Fibroblast of peridontal ligament (primary cell): ENCODE measurements around the gene ASIP.
A peak's percentile ranks its signal among the peaks of the same experiment; 100 is the strongest.
"Not testable (repeated sequence)": the region's sequence is repeated elsewhere in the genome, so short reads cannot be mapped to it uniquely, and the experiment has no call there.

Experiments
- DNase-seq: peaks from one replicate; pipeline ENCODE4 v3.0.0-alpha.2; 2010; ENCODE audit errors: extremely low read depth

Gene ASIP

DNA sequence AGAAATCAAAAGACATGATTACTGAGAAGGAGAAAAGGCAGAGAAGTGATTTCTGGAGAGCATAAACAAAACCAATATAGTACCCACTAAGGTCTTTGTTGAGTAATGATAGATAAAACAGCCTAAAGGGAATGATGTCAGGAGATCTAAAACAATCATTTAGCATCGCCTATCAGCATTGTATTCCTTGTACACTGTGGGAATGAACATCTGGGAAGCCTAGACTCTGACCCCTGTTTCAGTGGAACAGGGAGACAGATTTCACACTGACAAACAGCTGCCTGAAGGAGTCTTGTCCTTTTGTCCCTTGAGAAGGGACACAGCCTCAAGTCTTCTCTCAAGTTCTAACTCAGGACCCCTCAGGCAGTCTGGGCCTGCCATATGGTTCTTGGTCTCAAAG, 1.7 kb downstream of the ASIP start:
- DNase-seq: no peak

DNA sequence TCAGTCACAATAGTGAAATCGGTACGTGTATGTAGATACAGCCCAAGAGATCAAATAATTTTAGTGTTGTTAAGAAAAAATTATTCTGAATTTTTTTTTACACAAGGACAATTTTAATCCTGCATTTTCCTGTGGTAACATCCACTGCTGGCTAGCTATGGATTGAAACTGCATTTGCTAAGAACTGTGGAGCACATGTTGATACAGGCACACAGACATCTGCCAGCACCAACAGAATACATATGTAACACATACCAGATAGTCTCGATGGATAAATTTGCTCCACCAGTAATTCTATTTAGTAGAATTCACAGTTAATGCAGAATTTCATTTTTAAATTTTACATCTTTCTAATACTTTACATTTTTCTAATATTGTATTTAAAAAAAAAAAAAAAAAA, 2.2 kb downstream of the ASIP start:
- DNase-seq: no peak

- peak; percentile 93 for DNase-seq
These were observed 5.0 kb downstream of the ASIP start for GRCh38 chr20:34246126-34246626.

DNA sequence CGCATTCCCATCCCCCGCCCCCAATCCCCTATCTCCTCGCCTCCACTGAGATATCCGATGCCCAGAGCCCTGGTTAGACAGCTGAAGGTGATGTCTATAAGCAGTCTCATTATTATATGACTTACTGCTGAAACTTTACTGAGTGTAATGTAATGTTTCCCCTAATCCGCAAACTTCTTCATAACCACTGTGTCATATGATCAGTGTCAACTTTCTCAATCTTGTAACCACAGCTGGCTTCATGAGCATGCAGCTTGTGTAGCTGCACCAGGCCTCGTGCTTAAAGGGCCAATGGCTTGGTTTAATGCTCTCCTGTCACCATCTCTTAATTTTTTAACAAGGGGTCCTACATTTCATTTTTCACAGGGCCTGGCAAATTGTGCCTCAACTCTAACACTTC, 8.1 kb downstream of the ASIP start:
- peak; percentile 91 for DNase-seq

DNA sequence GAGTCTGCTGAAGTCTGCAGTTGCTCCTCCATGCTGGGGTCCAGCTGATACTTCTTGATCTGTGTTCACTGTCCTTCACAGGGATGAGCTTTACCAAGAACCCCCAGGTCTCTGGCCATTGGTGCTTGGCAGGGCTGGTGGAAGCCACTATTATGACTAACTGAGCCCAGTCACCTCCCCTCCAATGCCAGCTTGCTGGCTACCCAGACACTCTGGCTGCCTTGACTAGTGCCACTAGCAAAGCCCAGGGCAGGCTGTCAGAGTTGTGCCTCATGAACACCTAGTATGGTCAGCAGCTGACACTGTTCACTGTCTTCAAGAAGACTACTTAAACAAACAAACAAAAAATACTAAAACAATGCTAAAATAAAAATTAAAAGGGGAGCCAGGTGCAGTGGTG, 8.8 kb downstream of the ASIP start:
- no peak for DNase-seq

DNA sequence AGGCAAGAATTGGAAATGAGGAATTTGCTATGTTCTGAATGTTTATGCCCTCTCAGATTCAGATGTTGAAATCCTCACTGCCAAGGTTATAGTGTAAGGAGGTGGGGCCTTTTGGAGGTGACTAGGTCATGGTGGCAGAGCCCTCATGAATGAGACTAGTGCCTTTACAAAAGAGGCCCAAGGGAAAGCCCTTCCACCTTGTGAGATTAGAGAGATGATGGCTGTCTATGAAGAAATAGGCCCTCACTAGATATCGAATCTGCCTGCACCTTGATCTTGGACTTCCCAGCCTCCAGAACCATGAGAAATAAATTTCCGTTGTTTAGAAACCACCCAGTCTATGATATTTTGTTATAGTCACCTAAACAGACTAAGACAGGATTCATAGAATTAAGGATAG, 10.4 kb downstream of the ASIP start:
- no peak for DNase-seq

GRCh38 chr20:34252431-34253086, 11.3 kb downstream of the ASIP start:
- DNase-seq: not testable (repeated sequence)

GRCh38 chr20:34254979-34255378, 13.8 kb downstream of the ASIP start:
- DNase-seq: no peak

- no peak for DNase-seq
These were observed 15.5 kb downstream of the ASIP start for GRCh38 chr20:34256629-34257124.

DNA sequence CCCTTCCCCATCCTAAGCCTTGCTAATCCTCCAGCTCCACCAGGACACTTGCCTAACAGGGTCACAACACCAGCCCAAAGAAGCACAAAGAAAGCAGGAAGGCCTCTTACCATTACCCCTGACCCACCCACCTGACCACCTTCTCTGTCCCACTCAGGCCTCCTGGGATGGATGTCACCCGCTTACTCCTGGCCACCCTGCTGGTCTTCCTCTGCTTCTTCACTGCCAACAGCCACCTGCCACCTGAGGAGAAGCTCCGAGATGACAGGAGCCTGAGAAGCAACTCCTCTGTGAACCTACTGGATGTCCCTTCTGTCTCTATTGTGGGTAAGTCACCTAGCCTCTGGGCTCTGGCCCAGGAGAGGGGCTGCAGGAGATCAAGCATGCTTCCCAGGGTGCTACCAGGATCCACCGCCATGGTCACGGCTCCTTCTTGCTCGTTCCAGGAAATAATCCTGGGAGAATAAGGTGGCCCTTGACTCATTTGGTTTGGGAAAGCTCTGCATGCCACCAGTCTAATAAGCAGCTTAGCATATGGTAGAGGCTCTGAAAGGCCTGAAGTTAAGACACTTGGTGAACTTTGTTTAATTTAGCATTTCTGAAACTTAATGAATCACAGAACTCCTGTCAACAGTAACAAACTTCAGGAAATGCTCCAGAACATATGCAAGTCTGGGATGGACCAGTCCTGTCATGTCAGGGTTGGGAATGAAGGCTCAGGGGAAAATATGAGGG, 19.2 kb downstream of the ASIP start:
- no peak for DNase-seq

DNA sequence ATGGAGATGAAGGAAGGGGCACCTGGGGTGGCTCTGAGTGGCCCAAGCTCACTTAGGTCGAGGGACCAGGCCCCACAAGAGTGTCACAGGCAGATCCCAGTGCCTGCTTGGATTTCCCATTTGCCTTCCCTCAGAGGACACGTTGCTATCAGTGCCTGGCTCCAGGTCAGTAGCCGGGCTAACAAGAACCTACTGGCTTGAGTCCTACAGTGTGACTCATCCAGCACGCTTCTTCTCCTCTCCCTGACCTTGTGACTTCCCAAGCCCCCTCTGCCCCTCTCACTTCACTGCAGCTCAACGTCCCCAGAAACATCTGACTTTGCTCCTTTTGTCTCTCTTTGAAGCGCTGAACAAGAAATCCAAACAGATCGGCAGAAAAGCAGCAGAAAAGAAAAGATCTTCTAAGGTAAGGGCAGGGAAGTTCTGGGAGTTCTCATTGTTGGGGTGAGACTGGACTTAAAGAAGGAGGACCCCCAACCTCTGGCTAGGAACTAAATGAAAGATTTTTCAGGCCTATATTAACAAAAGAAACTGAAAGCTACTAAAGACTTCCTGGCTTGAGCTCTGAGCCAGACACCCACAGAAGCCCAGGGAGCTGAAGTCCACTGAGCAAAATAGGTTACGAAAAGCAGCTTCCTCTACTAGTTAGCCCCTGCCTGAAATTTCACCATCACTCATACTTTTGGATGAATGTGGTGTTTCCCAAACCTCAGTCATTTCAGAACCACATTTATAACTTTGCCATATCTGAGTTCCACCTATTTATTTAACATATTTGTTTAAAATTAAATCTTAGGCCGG, 21.5 kb downstream of the ASIP start:
- DNase-seq: peak; percentile 71

DNA sequence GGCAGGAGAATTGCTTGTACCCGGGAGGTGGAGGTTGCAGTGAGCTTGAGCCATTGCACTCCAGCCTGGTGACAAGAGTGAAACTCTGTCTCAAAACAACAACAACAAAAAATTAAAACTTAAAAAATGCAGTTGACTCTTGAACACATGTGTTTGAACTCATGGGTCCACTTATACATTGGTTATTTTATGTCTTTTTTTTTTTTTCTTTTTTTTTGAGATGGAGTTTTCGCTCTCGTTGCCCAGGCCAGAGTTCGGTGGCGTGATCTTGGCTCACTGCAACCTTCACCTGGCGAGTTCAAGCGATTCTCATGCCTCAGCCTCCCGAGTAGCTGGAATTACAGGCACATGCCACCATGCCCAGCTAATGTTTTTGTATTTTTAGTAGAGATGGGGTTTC, 22.2 kb downstream of the ASIP start:
- DNase-seq: not testable (repeated sequence)

- DNase-seq: no peak
These were observed 22.9 kb downstream of the ASIP start for GRCh38 chr20:34264141-34264540.

DNA sequence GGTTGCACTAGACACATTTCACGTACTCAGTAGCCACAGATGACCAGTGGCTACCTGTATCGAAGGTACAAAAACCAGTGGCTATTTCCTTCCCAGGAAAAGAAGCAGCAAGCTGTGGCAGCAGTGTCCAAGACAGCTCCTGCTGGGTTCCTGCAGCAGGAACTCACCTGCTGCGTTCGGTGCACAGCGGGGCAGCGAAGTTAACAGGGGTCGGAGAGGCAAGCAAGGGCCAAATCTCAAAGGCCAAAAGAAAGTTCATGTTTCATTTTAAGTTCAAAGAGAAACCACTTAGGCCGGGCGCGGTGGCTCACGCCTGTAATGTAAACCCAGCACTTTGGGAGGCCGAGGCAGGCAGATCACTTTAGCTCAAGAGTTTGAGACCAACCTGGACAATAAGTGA, 26.9 kb downstream of the ASIP start:
- no peak for DNase-seq

- DNase-seq: no peak
These were observed 27.8 kb downstream of the ASIP start for GRCh38 chr20:34268851-34269636.

GRCh38 chr20:34269996-34270627, 28.9 kb downstream of the ASIP start:
- no peak for DNase-seq

DNA sequence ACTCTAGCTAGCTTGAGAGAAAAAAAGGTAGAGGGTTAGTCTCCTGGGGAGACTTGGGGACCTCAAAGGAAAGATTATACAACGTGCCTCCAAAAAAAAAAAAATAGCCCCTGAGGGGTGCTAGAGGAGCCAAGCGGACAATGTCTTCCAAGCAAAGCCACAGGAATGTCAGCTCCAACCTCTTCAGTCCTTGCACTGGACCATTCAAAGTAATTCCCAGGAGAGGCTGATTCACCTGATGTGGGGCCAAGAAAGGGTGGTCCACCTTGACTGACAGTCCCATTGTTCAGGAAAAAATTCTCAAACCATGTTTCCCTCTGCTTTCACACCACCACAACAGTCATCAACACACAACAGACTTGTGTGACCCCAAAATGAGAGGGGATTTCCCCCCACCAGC, 30.7 kb downstream of the ASIP start:
- DNase-seq: peak; percentile 84

GRCh38 chr20:34274694-34275093, 33.5 kb downstream of the ASIP start:
- DNase-seq: no peak

DNA sequence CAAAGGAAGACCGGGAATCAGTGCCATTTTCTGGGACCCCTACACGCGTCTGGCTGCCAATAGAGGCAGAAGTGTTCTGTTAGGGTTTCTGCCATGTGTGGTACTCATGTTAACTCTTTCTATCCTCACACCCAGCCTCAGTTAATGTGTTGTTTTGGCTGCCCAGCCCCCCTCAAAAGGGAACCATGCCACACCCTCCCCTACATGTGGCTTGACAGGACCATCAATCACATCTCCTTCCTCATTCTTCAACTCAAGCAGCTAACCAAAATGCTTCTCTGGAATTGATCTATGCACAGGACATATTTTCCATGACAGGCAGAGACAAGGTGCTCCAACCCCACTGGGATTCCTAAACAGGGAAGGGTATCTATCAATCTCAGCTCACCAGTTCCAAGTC, 40.0 kb downstream of the ASIP start:
- no peak for DNase-seq

- DNase-seq: no peak
These were observed 40.8 kb downstream of the ASIP start for GRCh38 chr20:34282041-34282440.

DNA sequence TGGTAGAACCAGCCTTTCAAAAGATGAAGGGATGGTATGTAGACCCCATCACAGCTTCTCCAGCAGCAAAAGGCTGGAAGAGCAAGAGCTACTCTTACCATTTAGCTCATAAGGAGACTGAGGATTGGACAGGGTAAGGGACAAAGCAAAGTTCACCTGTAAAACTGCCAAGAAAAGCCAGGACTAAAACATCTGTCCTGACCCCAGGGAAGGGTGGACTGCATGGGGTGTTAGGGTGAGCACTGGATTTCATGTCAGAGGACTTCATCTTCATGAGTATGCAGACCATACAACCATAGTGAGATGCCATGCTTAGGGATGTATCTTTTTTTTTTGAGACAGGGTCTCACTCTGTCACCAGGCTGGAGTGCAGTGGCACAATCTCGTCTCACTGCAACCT, 42.6 kb downstream of the ASIP start:
- DNase-seq: no peak
